HG02840 (cell line): ENCODE measurements around the gene LUC7L3.
"Not testable (repeated sequence)": the region's sequence is repeated elsewhere in the genome, so short reads cannot be mapped to it uniquely, and the experiment has no call there.

Experiments
- ATAC-seq: cut with Tn5 transposase; IDR thresholded peaks from one replicate; pipeline ENCODE4 v1.9.1; 2021; ENCODE audit warnings: mild to moderate bottlenecking, moderate library complexity, moderate number of reproducible peaks; ENCODE audit not compliant: unreplicated experiment, low FRiP score

Gene LUC7L3, protein sequence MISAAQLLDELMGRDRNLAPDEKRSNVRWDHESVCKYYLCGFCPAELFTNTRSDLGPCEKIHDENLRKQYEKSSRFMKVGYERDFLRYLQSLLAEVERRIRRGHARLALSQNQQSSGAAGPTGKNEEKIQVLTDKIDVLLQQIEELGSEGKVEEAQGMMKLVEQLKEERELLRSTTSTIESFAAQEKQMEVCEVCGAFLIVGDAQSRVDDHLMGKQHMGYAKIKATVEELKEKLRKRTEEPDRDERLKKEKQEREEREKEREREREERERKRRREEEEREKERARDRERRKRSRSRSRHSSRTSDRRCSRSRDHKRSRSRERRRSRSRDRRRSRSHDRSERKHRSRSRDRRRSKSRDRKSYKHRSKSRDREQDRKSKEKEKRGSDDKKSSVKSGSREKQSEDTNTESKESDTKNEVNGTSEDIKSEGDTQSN

DNA sequence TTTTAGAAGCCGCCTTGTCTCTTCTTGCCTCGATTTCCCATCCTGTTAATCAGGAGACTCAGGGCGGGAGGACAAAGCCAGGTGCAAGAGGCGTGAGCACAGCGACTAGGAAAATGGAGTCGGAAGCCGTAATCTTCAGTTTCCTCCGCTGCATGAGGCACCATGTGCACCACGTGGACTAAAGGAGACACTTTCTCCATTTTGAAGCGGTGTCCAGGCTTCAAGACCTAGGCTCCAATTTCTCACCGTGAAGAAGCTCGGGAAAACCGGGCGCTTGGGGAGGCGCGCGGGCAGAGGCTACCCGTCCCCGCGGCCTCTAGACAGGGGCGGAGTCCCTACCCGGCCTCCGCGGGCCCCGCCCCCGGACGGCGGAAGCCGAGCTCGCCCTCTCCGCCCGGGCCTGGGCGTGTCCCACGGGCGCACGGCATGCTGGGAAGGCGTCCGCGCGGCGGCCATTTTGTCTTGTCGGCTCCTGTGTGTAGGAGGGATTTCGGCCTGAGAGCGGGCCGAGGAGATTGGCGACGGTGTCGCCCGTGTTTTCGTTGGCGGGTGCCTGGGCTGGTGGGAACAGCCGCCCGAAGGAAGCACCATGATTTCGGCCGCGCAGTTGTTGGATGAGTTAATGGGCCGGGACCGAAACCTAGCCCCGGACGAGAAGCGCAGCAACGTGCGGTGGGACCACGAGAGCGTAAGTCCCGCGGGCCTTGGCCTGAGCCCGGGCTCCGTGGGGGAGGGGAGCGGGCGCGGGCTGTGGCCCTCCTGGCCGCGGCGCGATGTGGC, at the start of gene LUC7L3:
Gene LUC7L3, plus strand, starts transcription at position 460 of the 780 bp plus-strand sequence. Its CDS starts 130 bp downstream, at position 590.
- peak; percentile 90 for ATAC-seq

DNA sequence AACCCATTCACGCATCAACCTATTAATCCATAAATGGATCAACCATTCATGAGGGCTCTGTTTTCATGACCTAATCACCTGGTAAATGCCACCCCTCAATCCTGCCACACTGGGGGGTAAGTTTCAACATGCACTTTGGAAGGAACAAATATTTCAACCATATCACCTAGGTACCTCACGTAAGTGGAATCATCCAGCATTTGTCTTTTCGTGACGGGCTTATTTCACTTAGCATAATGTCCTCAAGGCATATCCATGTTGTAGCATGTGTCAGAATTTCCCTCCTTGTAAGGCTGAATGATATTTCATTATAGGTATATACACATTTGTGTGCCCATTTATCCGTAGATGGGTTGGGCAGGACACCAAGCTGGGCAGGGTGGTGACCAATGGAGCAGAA, 47.3 kb upstream of the LUC7L3 start:
- ATAC-seq = no peak

DNA sequence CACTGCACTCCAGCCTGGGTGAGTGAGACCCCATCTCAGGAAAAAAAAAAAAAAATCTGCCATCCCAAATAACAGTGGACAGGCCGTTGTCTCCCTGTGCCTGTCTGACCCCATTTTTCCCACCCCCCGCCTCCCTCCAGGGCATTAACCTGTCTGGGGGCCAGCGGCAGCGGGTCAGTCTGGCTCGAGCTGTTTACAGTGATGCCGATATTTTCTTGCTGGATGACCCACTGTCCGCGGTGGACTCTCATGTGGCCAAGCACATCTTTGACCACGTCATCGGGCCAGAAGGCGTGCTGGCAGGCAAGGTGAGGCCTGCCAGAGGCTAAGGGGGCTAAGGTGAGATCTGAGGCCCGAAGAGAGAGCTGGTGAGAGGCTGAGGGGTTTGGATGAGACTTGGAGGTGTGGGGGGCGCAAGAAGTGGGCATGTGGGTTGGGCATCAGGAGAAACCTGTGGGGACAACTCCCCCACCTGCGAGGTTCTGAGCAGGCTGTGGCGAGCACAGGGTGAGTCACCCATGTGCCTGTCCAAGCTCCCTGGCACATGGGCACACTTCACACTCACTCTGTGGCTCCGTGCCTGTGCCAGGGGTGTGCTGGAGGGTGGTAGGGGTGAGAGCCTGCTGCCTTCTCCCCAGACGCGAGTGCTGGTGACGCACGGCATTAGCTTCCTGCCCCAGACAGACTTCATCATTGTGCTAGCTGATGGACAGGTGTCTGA, 46.4 kb upstream of the LUC7L3 start:
- ATAC-seq = no peak

DNA sequence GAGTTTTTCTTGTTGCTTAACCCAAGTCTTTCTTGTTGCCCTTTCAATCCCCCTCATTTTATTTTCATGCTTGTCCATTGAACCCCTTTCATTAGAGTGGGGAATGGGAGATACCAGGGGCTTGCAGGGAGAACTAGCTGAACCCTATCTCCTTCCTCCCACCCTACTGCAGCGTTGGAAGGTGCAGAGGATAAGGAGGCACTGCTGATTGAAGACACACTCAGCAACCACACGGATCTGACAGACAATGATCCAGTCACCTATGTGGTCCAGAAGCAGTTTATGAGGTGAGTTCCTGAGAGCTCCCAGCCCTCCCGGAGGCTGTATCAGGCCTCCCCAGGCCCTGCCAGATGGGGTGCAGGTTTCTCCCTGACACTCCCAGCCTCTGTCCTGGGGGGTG, 44.2 kb upstream of the LUC7L3 start:
- ATAC-seq = no peak

DNA sequence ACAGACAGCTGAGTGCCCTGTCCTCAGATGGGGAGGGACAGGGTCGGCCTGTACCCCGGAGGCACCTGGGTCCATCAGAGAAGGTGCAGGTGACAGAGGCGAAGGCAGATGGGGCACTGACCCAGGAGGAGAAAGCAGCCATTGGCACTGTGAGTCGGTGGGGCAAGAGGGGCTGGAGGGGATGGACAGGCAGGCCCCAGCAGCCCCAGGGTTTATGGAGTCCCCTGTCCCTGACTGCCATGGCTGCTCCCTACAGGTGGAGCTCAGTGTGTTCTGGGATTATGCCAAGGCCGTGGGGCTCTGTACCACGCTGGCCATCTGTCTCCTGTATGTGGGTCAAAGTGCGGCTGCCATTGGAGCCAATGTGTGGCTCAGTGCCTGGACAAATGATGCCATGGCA, 43.8 kb upstream of the LUC7L3 start:
- no peak for ATAC-seq

DNA sequence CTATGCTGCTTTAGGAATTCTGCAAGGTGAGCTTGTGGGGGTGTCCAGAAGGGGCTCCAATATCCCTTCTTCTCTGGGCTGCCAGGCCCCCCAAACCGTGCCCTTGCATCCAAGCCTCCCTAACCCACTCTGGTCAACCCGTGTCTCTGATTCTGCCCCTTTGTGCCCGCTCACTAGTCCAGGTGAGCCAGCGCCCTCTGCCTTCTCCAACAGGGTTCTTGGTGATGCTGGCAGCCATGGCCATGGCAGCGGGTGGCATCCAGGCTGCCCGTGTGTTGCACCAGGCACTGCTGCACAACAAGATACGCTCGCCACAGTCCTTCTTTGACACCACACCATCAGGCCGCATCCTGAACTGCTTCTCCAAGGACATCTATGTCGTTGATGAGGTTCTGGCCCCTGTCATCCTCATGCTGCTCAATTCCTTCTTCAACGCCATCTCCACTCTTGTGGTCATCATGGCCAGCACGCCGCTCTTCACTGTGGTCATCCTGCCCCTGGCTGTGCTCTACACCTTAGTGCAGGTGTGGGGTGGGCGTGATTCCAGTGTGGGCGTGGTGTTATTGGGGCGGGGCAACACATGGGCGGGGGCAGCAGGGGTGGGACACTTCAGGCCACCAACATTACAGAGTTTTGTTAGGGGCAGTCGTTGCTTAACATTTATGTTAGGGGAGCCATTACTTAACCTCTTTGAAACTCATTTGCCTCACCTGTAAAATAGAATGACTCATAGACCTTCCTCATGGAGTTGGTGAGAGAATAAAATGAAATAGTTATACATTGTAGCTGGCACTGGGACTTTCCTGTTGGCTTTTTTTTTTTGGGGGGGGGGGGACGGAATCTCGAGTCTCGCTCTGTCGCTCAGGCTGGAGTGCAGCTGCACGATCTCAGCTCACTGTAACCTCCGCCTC, 43.1 kb upstream of the LUC7L3 start:
- no peak for ATAC-seq

DNA sequence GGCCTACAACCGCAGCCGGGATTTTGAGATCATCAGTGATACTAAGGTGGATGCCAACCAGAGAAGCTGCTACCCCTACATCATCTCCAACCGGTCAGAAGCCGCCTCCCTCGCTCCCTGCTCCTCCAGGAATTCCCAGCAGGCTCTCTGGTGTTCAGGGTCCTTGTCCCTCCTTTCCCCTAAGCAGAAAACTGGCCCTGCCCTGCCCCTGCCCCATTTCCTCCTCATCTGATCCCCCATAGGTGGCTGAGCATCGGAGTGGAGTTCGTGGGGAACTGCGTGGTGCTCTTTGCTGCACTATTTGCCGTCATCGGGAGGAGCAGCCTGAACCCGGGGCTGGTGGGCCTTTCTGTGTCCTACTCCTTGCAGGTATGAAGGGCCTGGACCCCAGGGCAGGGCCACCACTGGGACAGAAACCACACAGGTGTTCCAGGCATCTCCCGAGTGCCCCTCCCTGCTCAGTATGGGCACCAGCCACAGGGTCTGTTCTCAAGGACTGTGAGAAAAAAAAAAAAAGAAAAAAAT, 41.5 kb upstream of the LUC7L3 start:
- ATAC-seq = no peak

DNA sequence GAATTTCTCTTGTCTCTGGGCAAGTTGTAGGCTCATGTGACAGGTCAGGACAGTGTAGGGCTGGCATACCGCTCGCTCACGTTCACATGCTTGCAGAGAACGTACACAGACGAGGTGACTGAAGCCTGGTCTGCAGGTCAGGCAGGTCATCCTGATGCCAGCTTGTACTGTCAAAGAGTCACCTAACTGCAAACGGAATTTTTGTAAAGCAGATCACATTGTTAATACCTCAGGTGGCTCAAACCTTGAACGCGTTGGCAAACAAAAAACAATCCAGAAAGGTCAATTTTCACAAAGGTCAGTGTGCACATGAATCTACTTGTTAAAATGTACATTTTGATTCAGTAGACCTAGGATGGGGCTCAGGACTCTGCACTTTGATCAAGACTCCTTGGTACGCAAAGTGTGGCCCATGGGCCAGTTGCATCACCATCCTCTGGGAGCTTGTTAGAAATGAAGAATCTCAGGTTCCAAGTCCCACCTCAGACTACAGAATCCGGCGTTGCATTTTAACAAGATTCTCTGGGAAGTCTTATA, 40.3 kb upstream of the LUC7L3 start:
- ATAC-seq = no peak

DNA sequence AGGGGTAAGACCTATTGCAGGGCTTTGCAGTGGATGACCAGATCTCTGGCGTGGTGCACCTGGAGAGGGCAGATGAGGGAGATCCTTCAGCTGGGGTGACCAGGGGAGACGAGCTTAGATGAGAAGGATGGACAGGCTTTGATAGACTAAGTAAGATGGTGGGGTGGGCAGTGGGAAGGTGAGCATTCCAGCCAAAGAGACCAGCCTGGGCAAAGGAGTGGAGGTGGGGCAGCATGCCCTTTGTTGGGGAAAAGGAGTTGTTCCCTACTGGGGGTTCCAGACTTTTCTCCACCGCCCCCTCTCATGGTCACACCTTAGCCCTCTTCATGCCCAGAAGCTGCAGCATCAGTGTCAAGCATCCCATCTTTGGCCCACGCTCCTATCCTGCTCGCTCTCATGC, 39.3 kb upstream of the LUC7L3 start:
- ATAC-seq = no peak

DNA sequence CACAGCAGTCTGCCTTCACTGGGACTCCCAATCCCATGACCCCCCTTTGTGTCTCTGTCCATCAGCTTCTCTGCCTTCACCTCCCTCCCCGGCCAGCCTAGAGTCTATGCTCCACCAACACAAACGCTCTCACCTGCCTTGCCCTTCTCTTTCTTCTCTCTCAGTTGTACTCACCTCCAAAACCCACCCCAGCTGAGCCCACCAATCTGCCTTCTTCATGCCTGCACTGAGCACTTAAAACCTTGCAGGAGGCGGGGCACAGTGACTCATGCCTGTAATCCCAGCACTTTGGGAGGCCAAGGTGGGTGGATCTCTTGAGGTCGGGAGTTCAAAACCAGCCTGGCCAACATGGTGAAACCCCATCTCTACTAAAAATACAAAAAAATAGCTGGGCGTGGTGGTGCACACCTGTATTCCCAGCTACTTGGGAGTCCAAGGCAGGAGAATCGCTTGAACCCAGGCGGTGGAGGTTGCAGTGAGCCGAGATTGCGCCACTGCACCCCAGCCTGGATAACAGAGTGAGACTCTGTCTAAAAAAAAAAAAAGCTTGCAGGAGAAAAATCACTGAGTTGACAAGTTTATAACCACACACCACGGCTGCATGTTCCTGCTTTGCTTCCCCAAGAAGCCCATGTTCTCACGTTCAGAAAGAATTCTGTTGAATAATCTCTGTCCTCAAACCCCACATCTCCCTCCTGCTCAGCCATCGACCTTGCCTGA, 38.7 kb upstream of the LUC7L3 start:
- ATAC-seq = not testable (repeated sequence)

DNA sequence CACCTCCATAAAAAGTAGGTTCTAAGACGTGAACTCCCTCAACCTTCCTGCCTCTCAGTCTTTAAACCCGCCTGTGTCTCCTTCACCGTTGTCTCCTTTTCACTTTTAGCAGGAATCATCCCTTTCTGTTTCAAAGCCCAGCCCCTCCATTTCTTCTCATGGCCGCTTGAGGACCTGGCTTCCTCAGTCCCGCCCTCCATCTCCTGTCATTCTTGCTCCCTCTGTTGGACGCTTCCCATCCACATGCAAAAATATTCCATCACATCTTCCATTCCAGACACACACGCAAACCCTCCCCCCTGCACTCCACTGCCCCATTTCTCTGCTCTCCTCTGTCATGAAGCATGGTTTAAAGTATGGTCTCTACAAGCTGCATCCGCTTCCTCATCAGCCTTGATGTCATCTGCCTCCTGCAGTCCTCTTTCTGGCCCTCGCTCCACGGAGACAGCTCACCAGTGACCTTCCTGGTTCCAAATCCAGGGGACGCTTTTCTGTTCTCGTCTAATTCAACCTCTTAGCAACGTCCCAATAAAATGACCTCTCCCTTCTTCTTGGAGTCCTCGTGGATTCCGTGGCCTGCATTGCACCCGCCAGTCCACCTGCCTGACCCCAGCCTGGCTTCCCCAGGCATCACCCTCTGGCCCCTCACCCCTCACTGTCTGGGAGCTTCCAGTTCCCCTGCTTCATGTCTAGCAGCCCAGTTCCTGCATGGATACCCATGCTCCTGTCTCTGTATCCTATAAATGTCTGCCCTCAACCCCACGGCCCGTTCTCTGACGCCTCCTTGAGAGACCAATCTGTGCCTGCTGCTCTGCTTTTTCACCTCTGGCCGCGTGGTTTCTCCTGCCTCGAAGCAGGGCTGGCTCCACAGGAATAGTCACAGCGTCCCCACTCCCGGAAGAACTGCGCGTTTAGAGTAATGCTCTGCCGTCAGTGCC, 37.9 kb upstream of the LUC7L3 start:
- ATAC-seq = no peak

DNA sequence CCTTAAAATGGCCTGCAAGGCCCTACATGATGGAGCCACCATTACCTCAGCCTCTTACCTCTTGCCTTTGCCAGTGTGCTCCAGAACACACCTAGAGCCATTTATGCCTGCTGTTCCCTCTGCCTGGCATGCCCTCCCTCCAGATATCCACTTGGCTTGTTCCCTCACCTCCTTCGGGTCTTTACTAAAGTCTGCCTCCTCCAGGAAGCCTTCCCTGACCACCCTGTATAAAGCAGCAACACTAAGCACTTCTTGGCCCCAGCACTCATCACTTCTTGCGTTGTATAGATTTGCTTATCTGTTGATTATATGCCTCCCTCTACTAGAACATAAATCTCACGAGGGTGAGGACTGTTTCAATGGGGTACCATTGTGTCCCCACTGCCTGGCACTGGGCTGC, 37.0 kb upstream of the LUC7L3 start:
- ATAC-seq = no peak

DNA sequence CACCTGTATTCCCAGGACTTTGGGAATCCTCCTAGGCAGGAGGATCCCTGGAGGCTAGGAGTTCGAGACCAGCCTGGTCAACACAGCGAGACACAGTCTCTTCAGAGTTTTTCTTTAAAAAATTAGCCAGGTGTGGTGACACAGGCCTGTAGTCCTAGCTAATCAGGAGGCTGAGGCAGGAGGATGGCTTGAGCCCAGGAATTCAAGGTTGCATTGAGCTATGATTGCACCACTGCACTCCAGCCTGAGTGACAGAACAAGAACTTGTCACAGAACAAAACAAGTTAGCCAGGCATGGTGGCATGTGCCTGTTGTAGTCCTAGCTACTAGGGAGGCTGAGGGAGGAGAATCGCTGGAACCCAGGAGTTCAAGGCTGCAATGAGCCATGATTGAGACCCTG, 36.5 kb upstream of the LUC7L3 start:
- ATAC-seq = no peak

DNA sequence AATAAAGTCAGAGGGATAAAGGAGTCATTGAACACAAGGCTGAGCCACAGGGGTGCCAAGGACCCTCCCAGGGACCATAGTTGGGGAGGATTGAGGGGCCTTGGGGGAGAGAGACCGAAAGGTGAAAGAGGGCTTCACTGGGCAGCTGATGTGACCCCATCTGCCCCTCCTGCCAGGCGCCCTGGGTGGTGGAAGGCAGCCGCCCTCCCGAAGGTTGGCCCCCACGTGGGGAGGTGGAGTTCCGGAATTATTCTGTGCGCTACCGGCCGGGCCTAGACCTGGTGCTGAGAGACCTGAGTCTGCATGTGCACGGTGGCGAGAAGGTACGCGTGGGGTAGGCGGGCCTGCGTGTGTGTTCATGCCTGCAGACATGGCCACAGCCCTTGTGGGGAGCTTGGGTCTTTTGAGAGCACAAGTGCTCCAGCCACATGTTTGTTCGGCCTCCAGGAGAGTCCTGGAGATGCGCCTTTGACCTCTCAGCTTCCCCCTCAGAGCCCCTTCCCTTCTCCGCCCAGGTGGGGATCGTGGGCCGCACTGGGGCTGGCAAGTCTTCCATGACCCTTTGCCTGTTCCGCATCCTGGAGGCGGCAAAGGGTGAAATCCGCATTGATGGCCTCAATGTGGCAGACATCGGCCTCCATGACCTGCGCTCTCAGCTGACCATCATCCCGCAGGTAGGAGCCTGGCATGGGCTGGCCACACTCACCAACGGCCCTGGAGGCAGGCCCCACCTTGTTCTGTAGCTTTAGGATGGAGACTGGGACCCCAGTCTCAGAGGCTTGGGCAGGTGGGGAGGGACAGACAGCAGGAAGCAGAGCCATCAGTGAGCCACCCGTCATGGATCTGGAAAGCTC, 35.7 kb upstream of the LUC7L3 start:
- no peak for ATAC-seq

DNA sequence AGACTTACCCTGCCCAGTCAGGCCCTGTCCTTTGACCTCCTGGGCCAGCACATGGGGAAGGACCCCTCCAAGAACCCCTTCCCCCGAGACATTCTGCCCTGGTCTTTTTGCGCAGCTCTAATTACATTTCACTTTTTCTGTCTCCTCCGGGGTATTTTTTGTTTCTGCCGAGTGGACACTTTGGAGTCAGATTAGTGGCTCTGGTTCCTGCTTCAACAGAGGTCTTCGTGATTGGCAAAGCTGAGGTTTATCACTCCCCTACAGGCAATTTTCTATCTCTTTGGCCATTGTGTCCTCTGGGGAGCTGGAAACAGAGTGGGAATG, 35.2 kb upstream of the LUC7L3 start:
- no peak for ATAC-seq

DNA sequence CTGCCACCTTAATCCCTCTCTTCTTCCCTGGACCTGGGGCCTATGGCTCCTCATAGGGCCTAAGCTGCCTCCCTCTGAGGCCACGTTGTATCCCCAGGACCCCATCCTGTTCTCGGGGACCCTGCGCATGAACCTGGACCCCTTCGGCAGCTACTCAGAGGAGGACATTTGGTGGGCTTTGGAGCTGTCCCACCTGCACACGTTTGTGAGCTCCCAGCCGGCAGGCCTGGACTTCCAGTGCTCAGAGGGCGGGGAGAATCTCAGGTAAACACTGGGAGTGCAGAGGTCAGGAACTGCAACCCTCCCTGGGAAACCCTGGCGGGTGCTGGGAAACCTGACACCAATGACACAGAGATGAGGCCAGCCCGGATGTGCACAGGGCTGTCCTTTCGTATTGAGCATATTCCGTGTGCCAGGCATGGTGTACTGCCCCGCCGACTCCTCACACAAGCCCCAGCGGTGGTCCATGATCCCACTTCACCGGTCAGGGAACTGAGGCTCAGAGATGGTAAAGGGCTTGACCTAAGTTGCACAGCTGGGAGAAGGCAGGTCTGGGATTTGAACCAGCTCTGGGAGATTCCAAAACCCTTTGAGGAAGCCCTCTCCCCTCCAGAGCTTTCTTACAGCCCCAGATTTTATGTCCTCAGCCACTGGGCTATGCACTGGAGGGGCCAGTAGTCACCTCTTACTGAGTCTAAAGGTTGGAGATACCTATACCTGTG, 34.6 kb upstream of the LUC7L3 start:
- no peak for ATAC-seq

DNA sequence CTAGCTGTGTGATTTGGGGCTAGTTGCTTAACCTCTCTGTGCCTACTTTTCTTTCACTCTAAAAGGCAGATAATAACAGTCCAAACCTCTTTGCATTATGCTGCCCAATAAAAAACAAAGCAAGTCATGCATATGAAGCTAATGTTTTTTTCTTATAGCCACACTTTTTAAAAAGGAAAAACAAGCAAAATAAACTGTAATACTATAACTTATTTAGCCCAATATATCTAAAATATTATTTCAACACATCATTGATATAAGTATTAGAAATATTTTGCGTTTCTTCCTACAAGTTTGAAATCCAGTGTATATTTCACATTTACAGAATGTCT, 34.1 kb upstream of the LUC7L3 start:
- no peak for ATAC-seq
